SKM-1 treated with dmso at 0.1 percent for 144 hours (cell line): ENCODE measurements around the gene CRB3.
A peak's percentile ranks its signal among the peaks of the same experiment; 100 is the strongest.

ENCODE experiments used
- DNase-seq: peaks from one replicate; lab custom pipeline; 2025; ENCODE audit not compliant: unreplicated experiment; lab: John Stamatoyannopoulos, UW

Gene CRB3

GRCh38 chr19:6431891-6432290 lies 32.2 kb upstream of the CRB3 start:
- DNase-seq, result no peak

- DNase-seq, result no peak
Measured at GRCh38 chr19:6433165-6433564, 30.9 kb upstream of the CRB3 start.

GRCh38 chr19:6433663-6434062 lies 30.4 kb upstream of the CRB3 start, which contains the start of gene SLC25A41:
SLC25A41 (minus strand) TSS chr19:6433763; CDS start chr19:6433693, 70 bp downstream.
- DNase-seq, result no peak

- no peak for DNase-seq
Measured at GRCh38 chr19:6439743-6440142, 24.3 kb upstream of the CRB3 start.

GRCh38 chr19:6440905-6441304 lies 23.2 kb upstream of the CRB3 start:
- no peak for DNase-seq

GRCh38 chr19:6442087-6442688 lies 21.9 kb upstream of the CRB3 start:
- no peak for DNase-seq

- no peak for DNase-seq
Measured at GRCh38 chr19:6443986-6444385, 20.1 kb upstream of the CRB3 start.

GRCh38 chr19:6446452-6446851 lies 17.6 kb upstream of the CRB3 start:
- no peak for DNase-seq

- no peak for DNase-seq
Measured at GRCh38 chr19:6448045-6448444, 16.0 kb upstream of the CRB3 start.

- no peak for DNase-seq
Measured at GRCh38 chr19:6450166-6450565, 13.9 kb upstream of the CRB3 start.

- DNase-seq, result no peak
Measured at GRCh38 chr19:6451583-6452222, 12.4 kb upstream of the CRB3 start.

- DNase-seq, result no peak
Measured at GRCh38 chr19:6452223-6452614, 11.9 kb upstream of the CRB3 start.

- no peak for DNase-seq
Measured at GRCh38 chr19:6452899-6453298, 11.2 kb upstream of the CRB3 start.

GRCh38 chr19:6453951-6454565 lies 10.0 kb upstream of the CRB3 start:
- no peak for DNase-seq

- no peak for DNase-seq
Measured at GRCh38 chr19:6455924-6456323, 8.1 kb upstream of the CRB3 start.

GRCh38 chr19:6457958-6458694 lies 5.9 kb upstream of the CRB3 start:
- DNase-seq, result no peak

GRCh38 chr19:6458695-6459261 lies 5.3 kb upstream of the CRB3 start:
- DNase-seq, result no peak

- DNase-seq, result peak; percentile 45
Measured at GRCh38 chr19:6459262-6460098, 4.6 kb upstream of the CRB3 start, which contains the start of gene SLC25A23. SLC25A23 (minus strand) TSS chr19:6459792; CDS start chr19:6459628, 164 bp downstream.

- DNase-seq, result peak; percentile 99
Measured at GRCh38 chr19:6460099-6460884, 3.8 kb upstream of the CRB3 start.

GRCh38 chr19:6465006-6465405 lies 935 bp downstream of the CRB3 start:
- DNase-seq, result no peak
